RWPE1 (cell line): ENCODE data around the gene TMEM25.

Experiments used
- CTCF ChIA-PET: fragments of 350-600 bp; sonication (Branson Sonifier 250); formaldehyde crosslinking; extraction: SDS; loops from one replicate; lab custom pipeline; 2021; lab: Yijun Ruan, JAX
- POLR2A ChIA-PET: fragments of 400-600 bp; formaldehyde crosslinking; extraction: SDS; loops from one replicate; lab custom pipeline; 2020; ENCODE audit warnings: antibody characterized with exemption; ENCODE audit not compliant: low non-redundant PET; lab: Yijun Ruan, JAX
- DNase-seq: peaks from one replicate; pipeline ENCODE4 v3.0.0; 2012; ENCODE audit warnings: low spot score
- H3K27ac ChIP-seq: fragments of 450-650 bp; 2 replicates; pipeline ENCODE4 v1.5.1; 2017
- TF ChIP-seq, protein P1 (sequence below): fragments of 450-650 bp; conservative IDR thresholded peaks from 2 replicates; pipeline ENCODE4 v1.5.1; 2017; ENCODE audit warnings: low read depth, mild to moderate bottlenecking

The TMEM25 gene

DNA sequence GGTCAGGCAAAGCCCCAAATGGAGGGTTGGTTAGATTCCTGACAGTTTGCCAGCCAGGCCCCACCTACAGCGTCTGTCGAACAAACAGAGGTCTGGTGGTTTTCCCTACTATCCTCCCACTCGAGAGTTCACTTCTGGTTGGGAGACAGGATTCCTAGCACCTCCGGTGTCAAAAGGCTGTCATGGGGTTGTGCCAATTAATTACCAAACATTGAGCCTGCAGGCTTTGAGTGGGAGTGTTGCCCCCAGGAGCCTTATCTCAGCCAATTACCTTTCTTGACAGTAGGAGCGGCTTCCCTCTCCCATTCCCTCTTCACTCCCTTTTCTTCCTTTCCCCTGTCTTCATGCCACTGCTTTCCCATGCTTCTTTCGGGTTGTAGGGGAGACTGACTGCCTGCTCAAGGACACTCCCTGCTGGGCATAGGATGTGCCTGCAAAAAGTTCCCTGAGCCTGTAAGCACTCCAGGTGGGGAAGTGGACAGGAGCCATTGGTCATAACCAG, 8.4 kb upstream of the TMEM25 start:
- no peak for DNase-seq
- H3K27ac ChIP-seq: no peak overlapping the region; the same call in 1 of the 2 replicates
- TF ChIP-seq, protein P1, sequence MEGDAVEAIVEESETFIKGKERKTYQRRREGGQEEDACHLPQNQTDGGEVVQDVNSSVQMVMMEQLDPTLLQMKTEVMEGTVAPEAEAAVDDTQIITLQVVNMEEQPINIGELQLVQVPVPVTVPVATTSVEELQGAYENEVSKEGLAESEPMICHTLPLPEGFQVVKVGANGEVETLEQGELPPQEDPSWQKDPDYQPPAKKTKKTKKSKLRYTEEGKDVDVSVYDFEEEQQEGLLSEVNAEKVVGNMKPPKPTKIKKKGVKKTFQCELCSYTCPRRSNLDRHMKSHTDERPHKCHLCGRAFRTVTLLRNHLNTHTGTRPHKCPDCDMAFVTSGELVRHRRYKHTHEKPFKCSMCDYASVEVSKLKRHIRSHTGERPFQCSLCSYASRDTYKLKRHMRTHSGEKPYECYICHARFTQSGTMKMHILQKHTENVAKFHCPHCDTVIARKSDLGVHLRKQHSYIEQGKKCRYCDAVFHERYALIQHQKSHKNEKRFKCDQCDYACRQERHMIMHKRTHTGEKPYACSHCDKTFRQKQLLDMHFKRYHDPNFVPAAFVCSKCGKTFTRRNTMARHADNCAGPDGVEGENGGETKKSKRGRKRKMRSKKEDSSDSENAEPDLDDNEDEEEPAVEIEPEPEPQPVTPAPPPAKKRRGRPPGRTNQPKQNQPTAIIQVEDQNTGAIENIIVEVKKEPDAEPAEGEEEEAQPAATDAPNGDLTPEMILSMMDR: peak; percentile 26
- ChIA-PET POLR2A (no interaction called here), CTCF (interaction anchor here (0.7 kb wide), 1 partner anchor 78 kb away, joined by 3 read pairs; no protein-coding TSS in a partner anchor)

DNA sequence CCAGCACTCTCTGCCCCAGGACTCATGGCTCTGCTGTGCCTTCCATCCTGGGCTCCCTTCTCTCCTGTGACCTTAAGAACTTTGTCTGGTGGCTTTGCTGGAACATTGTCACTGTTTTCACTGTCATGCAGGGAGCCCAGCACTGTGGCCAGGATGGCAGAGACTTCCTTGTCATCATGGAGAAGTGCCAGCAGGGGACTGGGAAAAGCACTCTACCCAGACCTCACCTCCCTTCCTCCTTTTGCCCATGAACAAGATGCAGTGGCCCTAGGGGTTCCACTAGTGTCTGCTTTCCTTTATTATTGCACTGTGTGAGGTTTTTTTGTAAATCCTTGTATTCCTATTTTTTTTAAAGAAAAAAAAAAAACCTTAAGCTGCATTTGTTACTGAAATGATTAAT, 6.6 kb upstream of the TMEM25 start:
- no peak for DNase-seq
- peak overlapping the region; percentile 11; the same call in 1 of the 2 replicates for H3K27ac ChIP-seq
- CTCF ChIA-PET: interaction anchor here (0.6 to 0.7 kb wide), 2 partner anchors 636 to 735 kb away, joined by 3 read pairs; no protein-coding TSS in a partner anchor
- POLR2A ChIA-PET: no interaction called here
- TF ChIP-seq, protein P1: no peak

DNA sequence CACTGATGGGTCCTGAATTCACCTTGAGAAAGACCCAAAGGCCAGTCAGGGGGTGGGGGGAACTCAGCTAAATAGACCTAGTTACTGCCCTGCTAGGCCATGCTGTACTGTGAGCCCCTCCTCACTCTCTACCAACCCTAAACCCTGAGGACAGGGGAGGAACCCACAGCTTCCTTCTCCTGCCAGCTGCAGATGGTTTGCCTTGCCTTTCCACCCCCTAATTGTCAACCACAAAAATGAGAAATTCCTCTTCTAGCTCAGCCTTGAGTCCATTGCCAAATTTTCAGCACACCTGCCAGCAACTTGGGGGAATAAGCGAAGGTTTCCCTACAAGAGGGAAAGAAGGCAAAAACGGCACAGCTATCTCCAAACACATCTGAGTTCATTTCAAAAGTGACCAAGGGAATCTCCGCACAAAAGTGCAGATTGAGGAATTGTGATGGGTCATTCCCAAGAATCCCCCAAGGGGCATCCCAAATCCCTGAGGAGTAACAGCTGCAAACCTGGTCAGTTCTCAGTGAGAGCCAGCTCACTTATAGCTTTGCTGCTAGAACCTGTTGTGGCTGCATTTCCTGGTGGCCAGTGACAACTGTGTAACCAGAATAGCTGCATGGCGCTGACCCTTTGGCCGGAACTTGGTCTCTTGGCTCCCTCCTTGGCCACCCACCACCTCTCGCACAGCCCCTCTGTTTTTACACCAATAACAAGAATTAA, 6.1 kb upstream of the TMEM25 start:
- TF ChIP-seq, protein P1: no peak
- POLR2A ChIA-PET: interaction anchor here (0.6 kb wide), 1 partner anchor 28 kb away, joined by 3 read pairs; no protein-coding TSS in a partner anchor
- no peak for DNase-seq
- CTCF ChIA-PET: interaction anchor here (0.5 to 0.7 kb wide), 3 partner anchors 16 to 734 kb away, joined by 3 to 5 read pairs (median 3); no protein-coding TSS in a partner anchor
- no peak overlapping the region for H3K27ac ChIP-seq

DNA sequence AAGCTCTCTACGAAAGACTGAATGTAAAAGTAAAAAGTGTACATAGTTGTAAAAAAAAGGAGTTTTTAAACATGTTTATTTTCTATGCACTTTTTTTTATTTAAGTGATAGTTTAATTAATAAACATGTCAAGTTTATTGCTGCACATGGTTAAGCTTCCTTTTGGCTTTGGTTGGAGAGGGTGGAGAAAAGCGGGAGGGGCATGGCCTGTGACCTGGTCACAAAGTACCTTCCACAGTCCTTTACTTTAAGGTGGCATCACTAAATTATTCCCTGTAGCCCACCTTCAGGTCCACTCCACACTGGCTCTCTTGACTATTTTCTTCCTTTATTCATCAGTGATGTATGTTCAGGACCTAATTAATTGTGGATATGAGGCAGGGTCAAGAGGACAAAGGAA, 4.3 kb upstream of the TMEM25 start:
- H3K27ac ChIP-seq: no peak overlapping the region
- TF ChIP-seq, protein P1: no peak
- ChIA-PET CTCF (no interaction called here), POLR2A (no interaction called here)
- no peak for DNase-seq

DNA sequence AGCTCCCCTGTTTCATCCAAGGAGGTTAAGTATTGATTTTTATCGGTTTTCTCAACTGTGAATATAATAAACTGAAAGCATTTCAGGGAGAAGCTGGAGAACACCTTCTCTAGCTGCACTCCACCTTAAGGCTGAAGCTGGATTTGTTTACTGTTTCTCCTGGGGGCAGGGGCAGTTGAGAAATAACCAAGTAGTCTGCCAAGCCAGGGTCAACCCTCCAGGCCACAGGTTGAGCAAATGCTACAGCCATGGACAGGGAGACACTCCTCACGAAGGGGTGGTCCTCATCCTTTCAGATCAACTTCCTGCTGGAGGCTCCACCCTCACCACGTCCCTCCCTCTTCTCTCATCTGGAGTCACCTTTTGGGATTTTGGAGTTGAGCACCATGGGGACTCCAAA, 3.9 kb upstream of the TMEM25 start, which contains the start of gene TTC36:
TTC36 (plus strand) TSS at position 366 of the 400 bp plus-strand sequence; CDS start at position 387, 21 bp downstream.
- TF ChIP-seq, protein P1: no peak
- H3K27ac ChIP-seq: no peak within 1 kb of the TSS
- POLR2A ChIA-PET: no interaction called here
- CTCF ChIA-PET: no interaction called here
- no peak for DNase-seq

DNA sequence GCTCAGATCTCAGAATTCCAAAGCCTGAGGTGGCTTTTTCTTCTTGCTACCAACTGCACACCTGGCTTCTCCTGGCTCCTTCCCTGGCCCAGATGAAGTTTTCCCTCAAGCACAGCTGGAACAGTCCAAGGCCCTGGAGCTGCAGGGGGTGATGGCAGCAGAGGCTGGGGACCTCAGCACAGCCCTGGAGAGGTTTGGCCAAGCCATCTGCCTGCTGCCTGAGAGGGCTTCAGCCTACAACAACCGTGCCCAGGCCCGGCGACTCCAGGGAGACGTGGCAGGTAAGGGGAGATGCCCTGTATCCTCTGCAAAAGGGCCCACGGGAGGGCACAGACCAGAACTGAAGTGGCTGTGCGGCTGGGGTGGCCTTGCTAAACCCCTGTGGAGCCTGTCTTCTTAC, 2.5 kb upstream of the TMEM25 start:
- CTCF ChIA-PET: no interaction called here
- TF ChIP-seq, protein P1: no peak
- POLR2A ChIA-PET: no interaction called here
- no peak for DNase-seq
- H3K27ac ChIP-seq: no peak overlapping the region
